ENCODE results near the gene BTG3. TPM values are rescaled to one million over a fixed set of nuclear protein-coding genes. Genes with fewer than 3 reads are reported as not detected.

BTG3 gene
- total RNA-seq, 6 experiments from 2014 or later = 1.1 to 14.3 (median 5.6) TPM

- WGBS (ENCODE audit: insufficient coverage, low coverage, low lambda C conversion rate, missing lambda C conversion rate) = 95% methylated on average over 2 of the region's 2 CpGs
- no peaks in the 10 kb centered on the region for H3K9me3 ChIP-seq
- H3K27me3 ChIP-seq = no peaks in the 10 kb centered on the region
- TF ChIP-seq POLR2A (IDR thresholded peaks at IDR 0.05) = no peak
- TF ChIP-seq CTCF (IDR thresholded peaks at IDR 0.05) = no peak
- intact Hi-C loops (cut with DNase I) = no loop called here
- H3K4me3 ChIP-seq = no peak overlapping the region
- no peak overlapping the region for H3K27ac ChIP-seq
- DNase-seq = no peak
- peaks cover 0 to 4% (median 0%) of the 10 kb centered on the region in 4 donors for H3K36me3 ChIP-seq
- H3K4me1 ChIP-seq = no peaks in the 10 kb centered on the region
- no peak for ATAC-seq
Observed at GRCh38 chr21:17607684-17608083, 5.0 kb downstream of the BTG3 start.

- Histone ChIP-seq H3K4me3 (no peak overlapping the region), H3K36me3 (peaks cover 0 to 9% (median 1%) of the 10 kb centered on the region in 4 donors), H3K27me3 (no peaks in the 10 kb centered on the region), H3K9me3 (no peaks in the 10 kb centered on the region), H3K4me1 (no peaks in the 10 kb centered on the region), H3K27ac (no peak overlapping the region)
- no peak for DNase-seq
- ATAC-seq = no peak
- 76% methylated on average over 3 of the region's 3 CpGs for WGBS (ENCODE audit: insufficient coverage, low coverage, low lambda C conversion rate, missing lambda C conversion rate)
- TF ChIP-seq POLR2A (IDR thresholded peaks at IDR 0.05) (no peak), CTCF (IDR thresholded peaks at IDR 0.05) (no peak)
- intact Hi-C loops (cut with DNase I) = no loop called here
Observed at GRCh38 chr21:17602874-17603273, 9.8 kb downstream of the BTG3 start.

- no peak for TF ChIP-seq CTCF (IDR thresholded peaks at IDR 0.05)
- TF ChIP-seq POLR2A (IDR thresholded peaks at IDR 0.05) = no peak
- Histone ChIP-seq H3K27me3 (no peaks in the 10 kb centered on the region), H3K36me3 (peaks cover 0 to 15% (median 6%) of the 10 kb centered on the region in 4 donors), H3K9me3 (no peaks in the 10 kb centered on the region), H3K4me3 (no peak overlapping the region), H3K4me1 (no peaks in the 10 kb centered on the region), H3K27ac (no peak overlapping the region)
- 82% methylated on average over 3 of the region's 3 CpGs for WGBS (ENCODE audit: insufficient coverage, low coverage, low lambda C conversion rate, missing lambda C conversion rate)
- no peak for DNase-seq
- ATAC-seq = no peak
- intact Hi-C loops (cut with DNase I) = no loop called here
Observed at GRCh38 chr21:17598437-17598836, 14.3 kb downstream of the BTG3 start.

- no peak overlapping the region for H3K27ac ChIP-seq
Observed at GRCh38 chr21:17597680-17598079, 15.0 kb downstream of the BTG3 start.

More at GRCh38 chr21:17597680-17598079, 15.0 kb downstream of the BTG3 start:
- no peaks in the 10 kb centered on the region for H3K4me1 ChIP-seq
- intact Hi-C loops (cut with DNase I) = no loop called here
- no peaks in the 10 kb centered on the region for H3K9me3 ChIP-seq
- no peak for DNase-seq
- no peaks in the 10 kb centered on the region for H3K27me3 ChIP-seq
- TF ChIP-seq CTCF (IDR thresholded peaks at IDR 0.05) (no peak), POLR2A (IDR thresholded peaks at IDR 0.05) (no peak)
- WGBS (ENCODE audit: insufficient coverage, low coverage, low lambda C conversion rate, missing lambda C conversion rate) = 59% methylated on average over 1 of the region's 1 CpG
- H3K36me3 ChIP-seq = peaks cover 0 to 16% (median 6%) of the 10 kb centered on the region in 4 donors
- no peak for ATAC-seq
- H3K4me3 ChIP-seq = no peak overlapping the region

Data from right lobe of liver (tissue), 6 donors.